Measurements from ENCODE around the gene JMJD6. TPM values are rescaled to one million over a fixed set of nuclear protein-coding genes. Genes with fewer than 3 reads are reported as not detected.

Gene JMJD6
- total RNA-seq, 1 donor from 2014 or later, result 15.7 TPM

DNA sequence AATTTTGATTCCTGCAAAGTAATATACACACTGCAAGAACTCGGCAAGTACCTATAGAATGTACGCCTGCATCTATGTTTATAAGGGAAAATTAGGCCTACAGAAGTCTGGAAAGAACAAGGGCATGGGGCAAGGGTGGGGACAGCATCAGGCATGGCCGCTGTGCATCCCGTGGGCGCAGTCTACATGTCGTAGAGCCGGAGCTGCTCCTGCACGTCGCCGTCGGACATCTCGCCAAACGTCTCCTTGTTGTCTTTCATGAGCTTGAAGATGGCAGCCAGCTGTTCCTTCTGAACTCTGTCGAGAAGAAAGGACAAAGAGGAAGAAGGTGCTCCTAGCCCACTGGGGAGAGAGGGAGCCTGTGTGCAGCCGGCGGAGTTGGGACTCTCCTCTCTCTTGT, 49.0 kb downstream of the JMJD6 start:
- no peak overlapping the region for H3K27ac Mint-ChIP-seq
- no peaks in the 10 kb centered on the region for H3K27me3 Mint-ChIP-seq (ENCODE audit: low read depth)
- H3K36me3 Mint-ChIP-seq, result peaks cover 2% of the 10 kb centered on the region
- H3K4me1 Mint-ChIP-seq, result peaks cover 25% of the 10 kb centered on the region
- H3K9me3 Mint-ChIP-seq, result no peaks in the 10 kb centered on the region
- H3K4me3 Mint-ChIP-seq, result no peak overlapping the region
- DNase-seq (ENCODE audit: low spot score in 2 of 2, unreplicated experiment in 2 of 2), result no peak
- TF ChIP-seq, protein P1, sequence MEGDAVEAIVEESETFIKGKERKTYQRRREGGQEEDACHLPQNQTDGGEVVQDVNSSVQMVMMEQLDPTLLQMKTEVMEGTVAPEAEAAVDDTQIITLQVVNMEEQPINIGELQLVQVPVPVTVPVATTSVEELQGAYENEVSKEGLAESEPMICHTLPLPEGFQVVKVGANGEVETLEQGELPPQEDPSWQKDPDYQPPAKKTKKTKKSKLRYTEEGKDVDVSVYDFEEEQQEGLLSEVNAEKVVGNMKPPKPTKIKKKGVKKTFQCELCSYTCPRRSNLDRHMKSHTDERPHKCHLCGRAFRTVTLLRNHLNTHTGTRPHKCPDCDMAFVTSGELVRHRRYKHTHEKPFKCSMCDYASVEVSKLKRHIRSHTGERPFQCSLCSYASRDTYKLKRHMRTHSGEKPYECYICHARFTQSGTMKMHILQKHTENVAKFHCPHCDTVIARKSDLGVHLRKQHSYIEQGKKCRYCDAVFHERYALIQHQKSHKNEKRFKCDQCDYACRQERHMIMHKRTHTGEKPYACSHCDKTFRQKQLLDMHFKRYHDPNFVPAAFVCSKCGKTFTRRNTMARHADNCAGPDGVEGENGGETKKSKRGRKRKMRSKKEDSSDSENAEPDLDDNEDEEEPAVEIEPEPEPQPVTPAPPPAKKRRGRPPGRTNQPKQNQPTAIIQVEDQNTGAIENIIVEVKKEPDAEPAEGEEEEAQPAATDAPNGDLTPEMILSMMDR (IDR thresholded peaks at IDR 0.05; ENCODE audit: unreplicated experiment), result no peak

DNA sequence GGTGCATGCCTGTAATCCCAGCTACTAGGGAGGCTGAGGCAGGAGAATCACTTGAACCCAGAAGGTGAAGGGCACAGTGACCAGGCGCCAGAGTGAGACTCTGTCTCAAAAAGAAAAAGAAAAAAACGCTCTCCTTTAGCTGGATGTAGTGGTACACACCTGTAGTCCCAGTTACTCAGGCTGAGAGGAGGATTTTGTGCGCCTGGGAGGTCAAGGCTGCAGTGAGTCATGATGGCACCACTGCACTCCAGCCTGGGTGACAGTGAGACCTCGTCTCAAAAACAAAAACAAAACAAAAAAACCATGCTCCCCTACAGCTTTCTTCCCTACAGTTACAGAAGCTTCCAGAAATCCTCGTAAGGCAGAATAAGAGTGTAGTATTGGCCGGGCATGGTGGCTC, 49.8 kb downstream of the JMJD6 start:
- TF ChIP-seq, protein P1 (IDR thresholded peaks at IDR 0.05; ENCODE audit: unreplicated experiment), result no peak
- Mint-ChIP-seq H3K27ac (no peak overlapping the region), H3K27me3 (ENCODE audit: low read depth) (no peaks in the 10 kb centered on the region), H3K36me3 (peaks cover 2% of the 10 kb centered on the region), H3K4me1 (peaks cover 24% of the 10 kb centered on the region), H3K4me3 (no peak overlapping the region), H3K9me3 (no peaks in the 10 kb centered on the region)
- no peak for DNase-seq (ENCODE audit: low spot score in 2 of 2, unreplicated experiment in 2 of 2)

DNA sequence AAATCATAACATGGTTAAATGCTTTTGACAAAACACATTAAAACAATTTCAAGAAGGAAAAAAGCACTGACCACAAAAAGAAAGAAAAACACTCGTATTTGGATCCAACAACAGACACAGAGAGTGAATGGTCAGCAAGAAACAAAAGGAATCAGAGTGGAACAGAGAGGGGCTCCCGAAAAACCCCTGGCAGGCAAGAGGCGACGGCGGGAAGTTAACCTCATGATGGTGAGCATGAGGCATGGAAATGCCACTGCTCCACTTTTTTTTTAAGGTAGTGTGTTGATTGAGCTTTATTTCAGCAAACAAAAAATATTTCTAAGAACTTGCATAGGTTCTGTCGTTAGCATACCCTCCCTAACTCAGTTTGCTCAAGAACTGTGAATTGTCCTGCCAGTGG, 50.8 kb downstream of the JMJD6 start:
- Mint-ChIP-seq H3K27ac (no peak overlapping the region), H3K27me3 (ENCODE audit: low read depth) (no peaks in the 10 kb centered on the region), H3K9me3 (no peaks in the 10 kb centered on the region), H3K4me3 (no peak overlapping the region), H3K36me3 (no peaks in the 10 kb centered on the region), H3K4me1 (peaks cover 27% of the 10 kb centered on the region)
- TF ChIP-seq, protein P1 (IDR thresholded peaks at IDR 0.05; ENCODE audit: unreplicated experiment), result no peak
- no peak for DNase-seq (ENCODE audit: low spot score in 2 of 2, unreplicated experiment in 2 of 2)

DNA sequence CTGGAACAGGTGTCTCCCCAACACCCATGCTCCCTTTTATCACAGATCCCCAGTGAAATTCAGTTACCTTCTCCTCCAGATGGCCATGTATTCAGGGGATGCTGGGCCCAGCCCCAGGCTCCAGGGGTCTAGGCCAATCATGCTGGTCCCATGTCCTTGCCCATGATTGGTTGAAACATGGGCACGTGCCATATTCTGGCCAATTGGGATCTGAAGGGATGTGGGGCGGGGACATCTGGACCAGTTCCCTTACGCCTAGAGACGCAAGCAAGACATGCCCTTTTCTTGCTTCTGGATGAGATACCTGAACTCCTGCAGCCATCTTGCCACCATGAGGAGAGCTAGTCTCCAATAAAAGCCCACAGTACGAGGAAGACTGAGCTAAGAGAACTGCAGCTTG, 51.8 kb downstream of the JMJD6 start:
- H3K9me3 Mint-ChIP-seq, result no peaks in the 10 kb centered on the region
- H3K36me3 Mint-ChIP-seq, result no peaks in the 10 kb centered on the region
- peaks cover 34% of the 10 kb centered on the region for H3K4me1 Mint-ChIP-seq
- H3K27me3 Mint-ChIP-seq (ENCODE audit: low read depth), result no peaks in the 10 kb centered on the region
- DNase-seq (ENCODE audit: low spot score in 2 of 2, unreplicated experiment in 2 of 2), result no peak
- H3K4me3 Mint-ChIP-seq, result no peak overlapping the region
- TF ChIP-seq, protein P1 (IDR thresholded peaks at IDR 0.05; ENCODE audit: unreplicated experiment), result no peak
- no peak overlapping the region for H3K27ac Mint-ChIP-seq

DNA sequence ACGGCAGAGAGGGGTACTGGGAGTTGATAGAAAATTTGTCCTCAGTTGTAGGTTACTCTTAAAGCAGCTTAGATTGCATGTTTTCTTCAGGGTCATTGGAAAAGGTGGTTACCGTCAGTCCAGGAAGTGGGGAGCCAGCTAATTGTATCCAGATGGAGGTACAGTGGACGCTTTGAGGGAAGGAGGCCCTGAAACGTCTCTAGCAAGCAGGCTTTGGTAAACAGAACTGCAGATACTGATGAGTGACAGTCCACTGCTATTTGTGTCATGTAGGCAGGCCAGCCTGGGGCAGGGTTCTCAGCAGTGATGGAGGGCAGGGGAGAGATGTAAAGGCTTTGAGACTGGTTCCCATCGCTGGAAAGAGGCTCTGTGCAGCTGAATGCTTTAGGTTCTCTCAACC, 52.7 kb downstream of the JMJD6 start:
- peaks cover 34% of the 10 kb centered on the region for H3K4me1 Mint-ChIP-seq
- H3K27me3 Mint-ChIP-seq (ENCODE audit: low read depth), result no peaks in the 10 kb centered on the region
- DNase-seq (ENCODE audit: low spot score in 2 of 2, unreplicated experiment in 2 of 2), result no peak
- TF ChIP-seq, protein P1 (IDR thresholded peaks at IDR 0.05; ENCODE audit: unreplicated experiment), result no peak
- H3K4me3 Mint-ChIP-seq, result no peak overlapping the region
- no peaks in the 10 kb centered on the region for H3K36me3 Mint-ChIP-seq
- H3K27ac Mint-ChIP-seq, result peak overlapping the region; percentile 61
- no peaks in the 10 kb centered on the region for H3K9me3 Mint-ChIP-seq

DNA sequence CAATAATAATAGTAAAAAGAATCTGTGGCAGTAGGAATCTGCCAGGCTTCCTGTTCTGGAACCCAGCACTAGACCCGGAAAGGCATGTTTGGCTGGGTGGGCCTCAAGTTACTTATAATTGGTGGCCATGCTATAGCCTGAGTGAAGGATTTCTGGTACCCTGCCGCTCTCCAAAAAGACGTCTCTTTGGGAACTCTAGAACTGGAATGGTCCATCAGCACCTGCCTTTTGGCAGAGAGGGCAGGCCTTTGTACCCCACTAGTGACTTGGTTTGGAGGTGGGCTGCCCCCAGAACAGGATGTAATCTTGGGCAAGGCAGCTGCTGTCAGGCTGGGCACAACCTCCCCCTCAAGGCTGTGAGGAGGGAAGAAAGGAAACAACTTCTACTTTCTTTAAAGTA, 53.5 kb downstream of the JMJD6 start:
- H3K27me3 Mint-ChIP-seq (ENCODE audit: low read depth), result no peaks in the 10 kb centered on the region
- H3K4me3 Mint-ChIP-seq, result peak overlapping the region; percentile 82
- no peak for DNase-seq (ENCODE audit: low spot score in 2 of 2, unreplicated experiment in 2 of 2)
- no peaks in the 10 kb centered on the region for H3K9me3 Mint-ChIP-seq
- H3K4me1 Mint-ChIP-seq, result peaks cover 37% of the 10 kb centered on the region
- no peaks in the 10 kb centered on the region for H3K36me3 Mint-ChIP-seq
- TF ChIP-seq, protein P1 (IDR thresholded peaks at IDR 0.05; ENCODE audit: unreplicated experiment), result no peak
- H3K27ac Mint-ChIP-seq, result peak overlapping the region; percentile 97

All from mesothelial cell of epicardium (in vitro differentiated cells).